ENCODE results near the gene DIP2C. TPM values are rescaled to one million over a fixed set of nuclear protein-coding genes. Genes with fewer than 3 reads are reported as not detected.
"Not testable (repeated sequence)": the region's sequence is repeated elsewhere in the genome, so short reads cannot be mapped to it uniquely, and the experiment has no call there.

The DIP2C gene
- total and polyA plus RNA-seq, 2 donors (not counting 1 experiment from before 2014, with no cell fraction given) = 1.3 to 1.9 TPM

GRCh38 chr10:480928-481552, 208.4 kb downstream of the DIP2C start:
- ChIA-PET POLR2A (no interaction called here), CTCF (no interaction called here)
- DNase-seq (no peak), ATAC-seq (ENCODE audit: low read depth) (no peak)
- Histone ChIP-seq H3K9me3 (ENCODE audit: control extremely low read depth in 1 of 3, control insufficient read depth in 2 of 3, insufficient read depth in 1 of 3, low read length in 2 of 3) (peaks cover 0 to 6% (median 0%) of the 10 kb centered on the region in 3 donors), H3K4me2 (replicated peaks; ENCODE audit: low read depth, low read length, poor library complexity, severe bottlenecking) (no peak overlapping the region), H3K79me2 (ENCODE audit: control insufficient read depth, insufficient read depth, low read length) (no peaks in the 10 kb centered on the region), H3K4me1 (ENCODE audit: control insufficient read depth in 2 of 2, insufficient read depth in 2 of 2, low read length in 2 of 2) (peaks cover 3 to 14% of the 10 kb centered on the region in 2 donors), H3K36me3 (replicated peaks in 1 of 2; ENCODE audit: control extremely low read depth in 1 of 2, control insufficient read depth in 1 of 2, extremely low read depth in 1 of 2, insufficient read depth in 2 of 2, low read length in 1 of 2) (no peaks in the 10 kb centered on the region), H4K20me1 (ENCODE audit: control insufficient read depth, insufficient read depth, low read length, poor library complexity, severe bottlenecking) (no peaks in the 10 kb centered on the region), H3K4me3 (ENCODE audit: control extremely low read depth in 1 of 5, extremely low read depth in 1 of 5, insufficient read depth in 1 of 5, low read depth in 2 of 5, low read length in 4 of 5) (no peak overlapping the region), H3K27me3 (replicated peaks in 1 of 4; ENCODE audit: control extremely low read depth in 1 of 4, control insufficient read depth in 3 of 4, insufficient read depth in 4 of 4, low read length in 3 of 4) (no peaks in the 10 kb centered on the region), H3K27ac (ENCODE audit: low read length in 2 of 2) (no peak overlapping the region), H2AFZ (ENCODE audit: insufficient read depth, low read depth, low read length, poor library complexity, severe bottlenecking) (no peak overlapping the region), H3K9ac (ENCODE audit: low read length) (no peak overlapping the region)
- H3K4me3 Mint-ChIP-seq = no peak overlapping the region
- no peak overlapping the region for H3K27ac Mint-ChIP-seq
- H3K9me3 Mint-ChIP-seq (ENCODE audit: insufficient read depth) = no peaks in the 10 kb centered on the region
- H3K27me3 Mint-ChIP-seq = no peaks in the 10 kb centered on the region
- 78% methylated on average over 17 of the region's 17 CpGs for WGBS (ENCODE audit: insufficient coverage)
- peaks cover 6% of the 10 kb centered on the region for H3K4me1 Mint-ChIP-seq
- TF ChIP-seq, protein P1, sequence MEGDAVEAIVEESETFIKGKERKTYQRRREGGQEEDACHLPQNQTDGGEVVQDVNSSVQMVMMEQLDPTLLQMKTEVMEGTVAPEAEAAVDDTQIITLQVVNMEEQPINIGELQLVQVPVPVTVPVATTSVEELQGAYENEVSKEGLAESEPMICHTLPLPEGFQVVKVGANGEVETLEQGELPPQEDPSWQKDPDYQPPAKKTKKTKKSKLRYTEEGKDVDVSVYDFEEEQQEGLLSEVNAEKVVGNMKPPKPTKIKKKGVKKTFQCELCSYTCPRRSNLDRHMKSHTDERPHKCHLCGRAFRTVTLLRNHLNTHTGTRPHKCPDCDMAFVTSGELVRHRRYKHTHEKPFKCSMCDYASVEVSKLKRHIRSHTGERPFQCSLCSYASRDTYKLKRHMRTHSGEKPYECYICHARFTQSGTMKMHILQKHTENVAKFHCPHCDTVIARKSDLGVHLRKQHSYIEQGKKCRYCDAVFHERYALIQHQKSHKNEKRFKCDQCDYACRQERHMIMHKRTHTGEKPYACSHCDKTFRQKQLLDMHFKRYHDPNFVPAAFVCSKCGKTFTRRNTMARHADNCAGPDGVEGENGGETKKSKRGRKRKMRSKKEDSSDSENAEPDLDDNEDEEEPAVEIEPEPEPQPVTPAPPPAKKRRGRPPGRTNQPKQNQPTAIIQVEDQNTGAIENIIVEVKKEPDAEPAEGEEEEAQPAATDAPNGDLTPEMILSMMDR (IDR thresholded peaks at IDR 0.05) = no peak
- TF ChIP-seq EZH2 (IDR thresholded peaks at IDR 0.05; ENCODE audit: borderline replicate concordance, insufficient read depth, low read depth, low read length, poor library complexity, severe bottlenecking) = no peak
- intact Hi-C loops (cut with micrococcal nuclease) = no loop called here

DNA sequence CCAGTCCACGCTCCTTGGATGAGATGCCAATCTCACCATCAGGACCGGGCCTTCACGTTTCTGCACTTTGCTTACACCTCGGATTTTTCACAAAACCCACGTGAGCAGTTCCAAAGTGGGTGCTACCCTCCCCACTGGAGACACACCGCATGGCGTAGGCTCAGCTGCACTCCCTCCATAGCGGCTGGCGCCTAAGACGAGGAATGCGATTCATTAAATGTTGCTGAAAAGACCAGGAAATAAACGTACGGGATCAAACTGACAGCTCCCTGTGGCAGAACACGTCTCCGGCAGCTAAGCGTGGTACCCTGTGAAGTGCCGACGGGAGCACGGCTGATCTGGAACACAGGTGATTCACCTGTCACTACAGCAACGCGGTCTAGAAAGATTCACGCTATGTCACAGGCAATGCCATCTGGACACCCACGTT, 209.0 kb downstream of the DIP2C start:
- POLR2A ChIA-PET = no interaction called here
- Histone ChIP-seq H3K9me3 (ENCODE audit: control extremely low read depth in 1 of 3, control insufficient read depth in 2 of 3, insufficient read depth in 1 of 3, low read length in 2 of 3) (peaks cover 0 to 6% (median 0%) of the 10 kb centered on the region in 3 donors), H2AFZ (ENCODE audit: insufficient read depth, low read depth, low read length, poor library complexity, severe bottlenecking) (no peak overlapping the region), H3K9ac (ENCODE audit: low read length) (no peak overlapping the region), H3K4me2 (replicated peaks; ENCODE audit: low read depth, low read length, poor library complexity, severe bottlenecking) (no peak overlapping the region), H3K4me1 (ENCODE audit: control insufficient read depth in 2 of 2, insufficient read depth in 2 of 2, low read length in 2 of 2) (peaks cover 3 to 10% of the 10 kb centered on the region in 2 donors), H4K20me1 (ENCODE audit: control insufficient read depth, insufficient read depth, low read length, poor library complexity, severe bottlenecking) (no peaks in the 10 kb centered on the region), H3K4me3 (ENCODE audit: control extremely low read depth in 1 of 5, extremely low read depth in 1 of 5, insufficient read depth in 1 of 5, low read depth in 2 of 5, low read length in 4 of 5) (no peak overlapping the region), H3K27me3 (replicated peaks in 1 of 4; ENCODE audit: control extremely low read depth in 1 of 4, control insufficient read depth in 3 of 4, insufficient read depth in 4 of 4, low read length in 3 of 4) (no peaks in the 10 kb centered on the region), H3K79me2 (ENCODE audit: control insufficient read depth, insufficient read depth, low read length) (no peaks in the 10 kb centered on the region), H3K36me3 (replicated peaks in 1 of 2; ENCODE audit: control extremely low read depth in 1 of 2, control insufficient read depth in 1 of 2, extremely low read depth in 1 of 2, insufficient read depth in 2 of 2, low read length in 1 of 2) (no peaks in the 10 kb centered on the region), H3K27ac (ENCODE audit: low read length in 2 of 2) (no peak overlapping the region)
- CTCF ChIA-PET = no interaction called here
- 94% methylated on average over 22 of the region's 23 CpGs for WGBS (ENCODE audit: insufficient coverage)
- Mint-ChIP-seq H3K4me1 (peaks cover 6% of the 10 kb centered on the region), H3K9me3 (ENCODE audit: insufficient read depth) (no peaks in the 10 kb centered on the region), H3K27me3 (no peaks in the 10 kb centered on the region), H3K4me3 (no peak overlapping the region), H3K27ac (no peak overlapping the region)
- intact Hi-C loops (cut with micrococcal nuclease) = no loop called here
- TF ChIP-seq EZH2 (IDR thresholded peaks at IDR 0.05; ENCODE audit: borderline replicate concordance, insufficient read depth, low read depth, low read length, poor library complexity, severe bottlenecking) = no peak
- TF ChIP-seq, protein P1 (IDR thresholded peaks at IDR 0.05) = no peak
- DNase-seq = no peak
- no peak for ATAC-seq (ENCODE audit: low read depth)

GRCh38 chr10:479706-480497, 209.6 kb downstream of the DIP2C start:
- H3K9me3 ChIP-seq (ENCODE audit: control extremely low read depth in 1 of 3, control insufficient read depth in 2 of 3, insufficient read depth in 1 of 3, low read length in 2 of 3); intact Hi-C loops (cut with micrococcal nuclease); DNase-seq; H3K4me1 ChIP-seq (ENCODE audit: control insufficient read depth in 2 of 2, insufficient read depth in 2 of 2, low read length in 2 of 2); H4K20me1 ChIP-seq (ENCODE audit: control insufficient read depth, insufficient read depth, low read length, poor library complexity, severe bottlenecking); H3K27ac ChIP-seq (ENCODE audit: low read length in 2 of 2); H3K4me1 Mint-ChIP-seq; H2AFZ ChIP-seq (ENCODE audit: insufficient read depth, low read depth, low read length, poor library complexity, severe bottlenecking); H3K36me3 ChIP-seq (replicated peaks in 1 of 2; ENCODE audit: control extremely low read depth in 1 of 2, control insufficient read depth in 1 of 2, extremely low read depth in 1 of 2, insufficient read depth in 2 of 2, low read length in 1 of 2); H3K9me3 Mint-ChIP-seq (ENCODE audit: insufficient read depth); H3K4me2 ChIP-seq (replicated peaks; ENCODE audit: low read depth, low read length, poor library complexity, severe bottlenecking); H3K4me3 Mint-ChIP-seq; CTCF ChIA-PET; H3K4me3 ChIP-seq (ENCODE audit: control extremely low read depth in 1 of 5, extremely low read depth in 1 of 5, insufficient read depth in 1 of 5, low read depth in 2 of 5, low read length in 4 of 5); ATAC-seq (ENCODE audit: low read depth); H3K27me3 Mint-ChIP-seq; H3K27ac Mint-ChIP-seq; H3K27me3 ChIP-seq (replicated peaks in 1 of 4; ENCODE audit: control extremely low read depth in 1 of 4, control insufficient read depth in 3 of 4, insufficient read depth in 4 of 4, low read length in 3 of 4); H3K9ac ChIP-seq (ENCODE audit: low read length); H3K79me2 ChIP-seq (ENCODE audit: control insufficient read depth, insufficient read depth, low read length): not testable (repeated sequence)
- WGBS (ENCODE audit: insufficient coverage) = 97% methylated on average over 33 of the region's 33 CpGs
- POLR2A ChIA-PET = interaction anchor here (0.6 kb wide), 1 partner anchor 1717 kb away, joined by 3 read pairs; no protein-coding TSS in a partner anchor
